SK-N-SH treated with all-trans-retinoic acid at 6 μM for 48 hours (cell line): ENCODE measurements around the gene PDZD4.

Experiments used
- ATAC-seq: fragments of 200-7000 bp; cut with Tn5 transposase; 3 replicates; pipeline ENCODE4 v1.9.1; 2020; ENCODE audit warnings: mild to moderate bottlenecking, moderate library complexity
- ARNTL ChIP-seq: fragments of 450-650 bp; formaldehyde crosslinking; IDR thresholded peaks from 2 replicates; pipeline ENCODE4 v1.5.0; 2020; ENCODE audit warnings: low read depth, mild to moderate bottlenecking, moderate library complexity, borderline replicate concordance
- BACH2 ChIP-seq: fragments of 250-450 bp; sonication (Bioruptor Pico); IDR thresholded peaks from 2 replicates; pipeline ENCODE4 v1.9.0; 2021; ENCODE audit warnings: mild to moderate bottlenecking, borderline replicate concordance
- CREB5 ChIP-seq: fragments of 250-450 bp; sonication (Bioruptor Pico); IDR thresholded peaks from 2 replicates; pipeline ENCODE4 v1.5.1; 2020; ENCODE audit warnings: low read depth, mild to moderate bottlenecking, moderate library complexity
- CSDC2 ChIP-seq: fragments of 250-450 bp; sonication (Bioruptor Pico); IDR thresholded peaks from 2 replicates; pipeline ENCODE4 v1.5.0; 2020; ENCODE audit warnings: mild to moderate bottlenecking, moderate library complexity
- ESRRG ChIP-seq: fragments of 250-450 bp; sonication (Bioruptor Pico); IDR thresholded peaks from 2 replicates; pipeline ENCODE4 v1.6.1; 2021; ENCODE audit warnings: mild to moderate bottlenecking
- GLIS3 ChIP-seq: fragments of 250-450 bp; sonication (Bioruptor Pico); IDR thresholded peaks from 2 replicates; pipeline ENCODE4 v1.5.0; 2020; ENCODE audit warnings: mild to moderate bottlenecking, moderate library complexity
- ISL1 ChIP-seq: fragments of 250-450 bp; sonication (Bioruptor Pico); IDR thresholded peaks from 2 replicates; pipeline ENCODE4 v2.1.2; 2022; ENCODE audit warnings: mild to moderate bottlenecking, moderate library complexity
- OSR1 ChIP-seq: fragments of 250-450 bp; sonication (Bioruptor Pico); IDR thresholded peaks from 2 replicates; pipeline ENCODE4 v1.8.0; 2022; ENCODE audit warnings: moderate library complexity, mild to moderate bottlenecking, inconsistent platforms
- PATZ1 ChIP-seq: fragments of 250-450 bp; sonication (Bioruptor Pico); IDR thresholded peaks from 2 replicates; pipeline ENCODE4 v1.8.0; 2020; ENCODE audit warnings: mild to moderate bottlenecking, moderate library complexity, borderline replicate concordance
- PPARA ChIP-seq: fragments of 250-450 bp; sonication (Bioruptor Pico); IDR thresholded peaks from 2 replicates; pipeline ENCODE4 v1.5.0; 2020; ENCODE audit warnings: mild to moderate bottlenecking, borderline replicate concordance
- RARB ChIP-seq: fragments of 250-450 bp; sonication (Bioruptor Pico); IDR thresholded peaks from 2 replicates; pipeline ENCODE4 v1.8.0; 2021; ENCODE audit warnings: mild to moderate bottlenecking, moderate library complexity
- SNAI2 ChIP-seq: fragments of 250-450 bp; sonication (Bioruptor Pico); IDR thresholded peaks from 2 replicates; pipeline ENCODE4 v1.5.0; 2020; ENCODE audit warnings: mild to moderate bottlenecking, moderate library complexity
- TCF4 ChIP-seq: fragments of 250-450 bp; sonication (Bioruptor Pico); IDR thresholded peaks from 2 replicates; pipeline ENCODE4 v1.8.0; 2021; ENCODE audit warnings: mild to moderate bottlenecking, moderate library complexity, borderline replicate concordance
- TOX ChIP-seq: fragments of 250-450 bp; sonication (Bioruptor Pico); IDR thresholded peaks from 2 replicates; pipeline ENCODE4 v1.8.0; 2021; ENCODE audit warnings: mild to moderate bottlenecking, moderate library complexity, borderline replicate concordance
- TSHZ2 ChIP-seq: fragments of 250-450 bp; sonication (Bioruptor Pico); IDR thresholded peaks from 2 replicates; pipeline ENCODE4 v1.5.0; 2020; ENCODE audit warnings: mild to moderate bottlenecking, moderate library complexity
- ZC3H10 ChIP-seq: fragments of 250-450 bp; sonication (Bioruptor Pico); IDR thresholded peaks from 2 replicates; pipeline ENCODE4 v1.5.1; 2021; ENCODE audit warnings: mild to moderate bottlenecking, moderate library complexity
- ZFP3 ChIP-seq: fragments of 250-450 bp; sonication (Bioruptor Pico); IDR thresholded peaks from 2 replicates; pipeline ENCODE4 v1.5.0; 2020; ENCODE audit warnings: mild to moderate bottlenecking, moderate library complexity
- ZFP30 ChIP-seq: fragments of 450-650 bp; formaldehyde crosslinking; IDR thresholded peaks from 2 replicates; pipeline ENCODE4 v1.5.0; 2022; ENCODE audit warnings: mild to moderate bottlenecking, moderate library complexity
- ZNF565 ChIP-seq: fragments of 450-650 bp; formaldehyde crosslinking; conservative IDR thresholded peaks from 2 replicates; pipeline ENCODE4 v1.5.0; 2020; ENCODE audit warnings: low read depth, mild to moderate bottlenecking, moderate library complexity
- ZNF70 ChIP-seq: fragments of 450-650 bp; formaldehyde crosslinking; IDR thresholded peaks from 2 replicates; pipeline ENCODE4 v1.5.0; 2020; ENCODE audit warnings: mild to moderate bottlenecking, moderate library complexity
- ZNF8 ChIP-seq: fragments of 450-650 bp; formaldehyde crosslinking; IDR thresholded peaks from 2 replicates; pipeline ENCODE4 v1.5.0; 2020; ENCODE audit warnings: mild to moderate bottlenecking, moderate library complexity

The PDZD4 gene

GRCh38 chrX:153763298-153763932 is 66.9 kb downstream of the PDZD4 start (continued):
- TF ChIP-seq PATZ1 (CRISPR knock-in tag) (no peak), ZNF70 (no peak), OSR1 (no peak), ZNF8 (CRISPR knock-in tag) (no peak)

- ATAC-seq: no peak
- TF ChIP-seq TCF4 (CRISPR knock-in tag) (no peak), ZNF8 (CRISPR knock-in tag) (no peak), RARB (no peak)
- TF ChIP-seq, all 23 proteins: peak for 0
Observed at GRCh38 chrX:153762626-153763173, 67.6 kb downstream of the PDZD4 start.

GRCh38 chrX:153761863-153762262 is 68.5 kb downstream of the PDZD4 start:
- TF ChIP-seq ZNF565 (no peak), OSR1 (no peak), ZFP3 (CRISPR knock-in tag) (no peak), GLIS3 (CRISPR knock-in tag) (no peak), ESRRG (CRISPR knock-in tag) (no peak), TCF4 (CRISPR knock-in tag) (no peak), ZC3H10 (no peak), CSDC2 (CRISPR knock-in tag) (no peak), ZNF8 (CRISPR knock-in tag) (no peak), RARB (no peak), ARNTL (CRISPR knock-in tag) (no peak), ZFP30 (CRISPR knock-in tag) (no peak), BACH2 (CRISPR knock-in tag) (no peak), CREB5 (CRISPR knock-in tag) (no peak), ISL1 (no peak), SNAI2 (CRISPR knock-in tag) (no peak), PPARA (CRISPR knock-in tag) (no peak), ZNF70 (no peak)
- no peak for ATAC-seq

GRCh38 chrX:153755136-153755535 is 75.2 kb downstream of the PDZD4 start:
- TF ChIP-seq CSDC2 (CRISPR knock-in tag) (no peak), ZFP3 (CRISPR knock-in tag) (no peak), ZFP30 (CRISPR knock-in tag) (no peak), PATZ1 (CRISPR knock-in tag) (no peak), GLIS3 (CRISPR knock-in tag) (no peak), CREB5 (CRISPR knock-in tag) (no peak), ZNF565 (no peak), PPARA (CRISPR knock-in tag) (no peak), RARB (no peak), TOX (CRISPR knock-in tag) (no peak), TCF4 (CRISPR knock-in tag) (no peak), TSHZ2 (CRISPR knock-in tag) (no peak), OSR1 (no peak)
- no peak for ATAC-seq
